Esophagus muscularis mucosa (tissue), 4 donors: ENCODE measurements around the gene SMAGP. TPM values are rescaled to one million over a fixed set of nuclear protein-coding genes. Genes with fewer than 3 reads are reported as not detected.
"Not testable (repeated sequence)": the region's sequence is repeated elsewhere in the genome, so short reads cannot be mapped to it uniquely, and the experiment has no call there.

Experiments
- DNase-seq: peaks from one replicate; pipeline ENCODE4 v3.0.0-alpha.2; 2017; ENCODE audit errors: extremely low spot score
- H3K27ac ChIP-seq, 4 donors: fragments of 200-600 bp; sonication (generic); replicated peaks in 1 of 4; 1 replicate in 3 of 4; 2 replicates in 1 of 4; pipeline ENCODE4 v1.5.1; 2016 to 2019; ENCODE audit warnings: mild to moderate bottlenecking in 1 of 4
- H3K27me3 ChIP-seq, 4 donors: fragments of 200-600 bp; sonication (generic); one replicate each; pipeline versions ENCODE4 v1.5.1 to v1.6.0; 2016 to 2019
- H3K36me3 ChIP-seq, 4 donors: fragments of 200-600 bp; sonication (generic); one replicate each; pipeline ENCODE4 v1.5.1; 2016 to 2019
- H3K4me1 ChIP-seq, 4 donors: fragments of 200-600 bp; sonication (generic); one replicate each; pipeline ENCODE4 v1.5.1; 2016 to 2019
- H3K4me3 ChIP-seq, 4 donors: fragments of 200-600 bp; sonication (generic); 1 replicate in 2 of 4; 2 replicates in 2 of 4; pipeline ENCODE4 v1.5.1; 2016 to 2019; ENCODE audit warnings: mild to moderate bottlenecking in 4 of 4, moderate library complexity in 1 of 4
- H3K9me3 ChIP-seq, 4 donors: fragments of 200-600 bp; sonication (generic); 1 replicate in 3 of 4; 2 replicates in 1 of 4; pipeline ENCODE4 v1.5.1; 2016 to 2019
- CTCF ChIP-seq, 3 experiments: fragments of 200-600 bp in 2 of 3; fragments of 450-650 bp in 1 of 3; sonication (generic) in 2 of 3; IDR thresholded peaks; one replicate each; pipeline ENCODE4 v1.5.1; 2017 to 2019; ENCODE audit warnings: antibody characterized with exemption in 3 of 3, mild to moderate bottlenecking in 2 of 3, moderate library complexity in 1 of 3
- EP300 ChIP-seq: sonication (generic); formaldehyde crosslinking; IDR thresholded peaks from one replicate; pipeline ENCODE4 v1.6.1; 2017; ENCODE audit warnings: antibody characterized with exemption
- POLR2A ChIP-seq: fragments of 450-650 bp; IDR thresholded peaks from one replicate; pipeline ENCODE4 v1.6.1; 2017; ENCODE audit warnings: antibody characterized with exemption, moderate library complexity, mild to moderate bottlenecking, low read depth
- POLR2AphosphoS5 ChIP-seq, 2 donors: sonication (generic); formaldehyde crosslinking; IDR thresholded peaks; one replicate each; pipeline ENCODE4 v1.6.1; 2017; ENCODE audit warnings: antibody characterized with exemption in 2 of 2
- WGBS: methylation state at CpG from one replicate; pipeline ENCODE4 v1.1.5; 2018; 5-methylcytosine and 5-hydroxymethylcytosine counted together
- intact Hi-C: fragments of 100-400 bp; cut with DNase I; formaldehyde crosslinking; loops from one replicate; pipeline ENCODE4 v1.15.1; 2023
- total RNA-seq, 4 donors: library from RNA; depleted of rRNA; stranded (reverse); fragments of >200 nt; gene quantifications; one replicate each; pipeline versions ENCODE4 v1.1.0 to v1.2.1, GENCODE V29; 2016

Gene SMAGP, protein sequence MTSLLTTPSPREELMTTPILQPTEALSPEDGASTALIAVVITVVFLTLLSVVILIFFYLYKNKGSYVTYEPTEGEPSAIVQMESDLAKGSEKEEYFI
- 1 to 10 TPM; 1.2 to 5.2 (median 4.0) TPM for total RNA-seq

GRCh38 chr12:51270067-51270950 is at the start of gene SMAGP:
Gene SMAGP, minus strand, starts transcription at chr12:51270415. Its CDS starts 1,137 bp downstream, at chr12:51269278.
- Histone ChIP-seq H3K4me1 (peaks cover 0 to 23% (median 21%) of the 10 kb centered on the region in 4 donors), H3K4me3 (peak within 1 kb of the TSS; percentile 76 to 81 (median 77)), H3K36me3 (no peaks in the 10 kb centered on the region), H3K9me3 (no peaks in the 10 kb centered on the region), H3K27ac (peak within 1 kb of the TSS; percentile 42 to 69 (median 63)), H3K27me3 (peaks cover 0 to 47% (median 6%) of the 10 kb centered on the region in 4 donors)
- no peak for TF ChIP-seq POLR2AphosphoS5 (IDR thresholded peaks at IDR 0.05)
- no peak for TF ChIP-seq CTCF (IDR thresholded peaks at IDR 0.05)
- no peak for TF ChIP-seq POLR2A
- TF ChIP-seq EP300 = no peak
- intact Hi-C loops = no loop called here
- no peak for DNase-seq
- WGBS = under 1% methylated on average over 25 of the region's 83 CpGs

GRCh38 chr12:51318846-51319599 is 48.8 kb upstream of the SMAGP start:
- no peak overlapping the region for H3K27ac ChIP-seq
- intact Hi-C loops = no loop called here
- 58% methylated on average over 3 of the region's 3 CpGs for WGBS

GRCh38 chr12:51318057-51318806 is 48.0 kb upstream of the SMAGP start:
- H3K36me3 ChIP-seq, DNase-seq, H3K27ac ChIP-seq, H3K4me3 ChIP-seq, H3K9me3 ChIP-seq, intact Hi-C loops, H3K4me1 ChIP-seq, H3K27me3 ChIP-seq: not testable (repeated sequence)
- WGBS = 92% methylated on average over 8 of the region's 8 CpGs

More at GRCh38 chr12:51318846-51319599, 48.8 kb upstream of the SMAGP start:
- Histone ChIP-seq H3K9me3 (no peaks in the 10 kb centered on the region), H3K4me1 (no peaks in the 10 kb centered on the region), H3K27me3 (peaks cover 0 to 10% (median 0%) of the 10 kb centered on the region in 4 donors), H3K4me3 (no peak overlapping the region), H3K36me3 (no peaks in the 10 kb centered on the region)
- no peak for DNase-seq
- TF ChIP-seq EP300 (no peak), POLR2A (no peak), CTCF (IDR thresholded peaks at IDR 0.05) (no peak), POLR2AphosphoS5 (IDR thresholded peaks at IDR 0.05) (no peak)

DNA sequence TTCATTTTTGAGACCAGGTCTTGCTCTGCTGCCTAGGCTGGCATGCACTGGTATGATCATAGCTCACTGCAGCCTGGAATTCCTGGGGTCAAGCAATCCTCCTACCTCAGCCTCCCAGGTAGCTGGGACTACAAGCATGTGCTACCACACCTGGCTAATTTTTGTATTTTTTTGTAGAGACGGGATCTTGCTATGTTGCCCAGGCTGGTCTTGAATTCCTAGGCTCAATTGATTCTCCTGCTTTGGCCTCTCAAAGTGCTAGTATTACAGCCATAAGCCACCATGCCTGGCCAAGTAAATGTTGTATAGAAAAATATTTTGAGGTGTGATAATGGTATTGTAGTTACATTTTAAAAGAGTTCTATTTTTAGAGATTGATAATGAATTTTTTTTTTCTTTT is 41.2 kb upstream of the SMAGP start:
- Histone ChIP-seq H3K4me1 (no peaks in the 10 kb centered on the region), H3K36me3 (no peaks in the 10 kb centered on the region), H3K4me3 (no peak overlapping the region), H3K27ac (no peak overlapping the region), H3K27me3 (no peaks in the 10 kb centered on the region), H3K9me3 (no peaks in the 10 kb centered on the region)
- no peak for DNase-seq
- 95% methylated on average over 1 of the region's 1 CpG for WGBS
- intact Hi-C loops = no loop called here
- TF ChIP-seq CTCF (IDR thresholded peaks at IDR 0.05) (no peak), EP300 (no peak), POLR2AphosphoS5 (IDR thresholded peaks at IDR 0.05) (no peak), POLR2A (no peak)
